Measurements from ENCODE around the gene GALNT10.

GRCh38 chr5:154276261-154276972 lies 85.9 kb downstream of the GALNT10 start:
- TF ChIP-seq CREM (CRISPR knock-in tag; IDR thresholded peaks at IDR 0.05) (no peak), CTCF (IDR thresholded peaks at IDR 0.05) (no peak), CREB1 (CRISPR knock-in tag; IDR thresholded peaks at IDR 0.05) (no peak)

All from WTC11 (cell line).